Spleen (tissue), 7 donors: ENCODE measurements around the gene KCP.

Source experiments
- POLR2A ChIP-seq, 3 donors: fragments of 450-650 bp; IDR thresholded peaks; one replicate each; pipeline ENCODE4 v1.5.1; 2017; ENCODE audit warnings: antibody characterized with exemption in 3 of 3, mild to moderate bottlenecking in 1 of 3
- POLR2AphosphoS5 ChIP-seq, 3 donors: sonication (generic); formaldehyde crosslinking; IDR thresholded peaks; one replicate each; pipeline ENCODE4 v1.5.1; 2017; ENCODE audit warnings: antibody characterized with exemption in 3 of 3
- TF ChIP-seq, protein P1 (sequence below), 11 experiments: fragments of 200-600 bp in 7 of 11; fragments of 450-650 bp in 4 of 11; sonication (generic) in 4 of 11; IDR thresholded peaks in 8 of 11; conservative IDR thresholded peaks in 3 of 11; 1 replicate in 7 of 11; 2 replicates in 4 of 11; pipeline versions ENCODE4 v1.4.0 to v1.8.0; 2016 to 2021; ENCODE audit warnings: antibody characterized with exemption in 11 of 11, inconsistent platforms in 4 of 11, mild to moderate bottlenecking in 1 of 11
- donor health status: DM: no; HTN: no; CAD: no; lungs with moderate emphysema.
- donor health status: DM: no; HTN: no; CAD: no.
- donor health status: DM: no; HTN: no; CAD: no.

DNA sequence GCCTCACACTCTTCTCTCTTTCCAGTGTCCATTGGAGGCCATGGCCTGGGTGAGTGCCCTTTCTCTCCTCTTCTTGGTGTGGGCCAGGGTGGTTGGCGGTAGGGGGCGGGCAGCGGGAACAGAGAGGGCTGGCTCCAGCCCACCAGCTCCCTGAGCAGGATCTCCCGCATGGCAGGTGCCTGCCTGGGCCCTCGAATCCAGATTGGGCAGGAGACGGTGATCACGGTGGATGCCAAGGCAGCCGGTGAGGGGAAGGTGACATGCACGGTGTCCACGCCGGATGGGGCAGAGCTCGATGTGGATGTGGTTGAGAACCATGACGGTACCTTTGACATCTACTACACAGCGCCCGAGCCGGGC is 61.4 kb downstream of the KCP start:
- TF ChIP-seq, protein P1, sequence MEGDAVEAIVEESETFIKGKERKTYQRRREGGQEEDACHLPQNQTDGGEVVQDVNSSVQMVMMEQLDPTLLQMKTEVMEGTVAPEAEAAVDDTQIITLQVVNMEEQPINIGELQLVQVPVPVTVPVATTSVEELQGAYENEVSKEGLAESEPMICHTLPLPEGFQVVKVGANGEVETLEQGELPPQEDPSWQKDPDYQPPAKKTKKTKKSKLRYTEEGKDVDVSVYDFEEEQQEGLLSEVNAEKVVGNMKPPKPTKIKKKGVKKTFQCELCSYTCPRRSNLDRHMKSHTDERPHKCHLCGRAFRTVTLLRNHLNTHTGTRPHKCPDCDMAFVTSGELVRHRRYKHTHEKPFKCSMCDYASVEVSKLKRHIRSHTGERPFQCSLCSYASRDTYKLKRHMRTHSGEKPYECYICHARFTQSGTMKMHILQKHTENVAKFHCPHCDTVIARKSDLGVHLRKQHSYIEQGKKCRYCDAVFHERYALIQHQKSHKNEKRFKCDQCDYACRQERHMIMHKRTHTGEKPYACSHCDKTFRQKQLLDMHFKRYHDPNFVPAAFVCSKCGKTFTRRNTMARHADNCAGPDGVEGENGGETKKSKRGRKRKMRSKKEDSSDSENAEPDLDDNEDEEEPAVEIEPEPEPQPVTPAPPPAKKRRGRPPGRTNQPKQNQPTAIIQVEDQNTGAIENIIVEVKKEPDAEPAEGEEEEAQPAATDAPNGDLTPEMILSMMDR (IDR thresholded peaks at IDR 0.05 in 8 of 11, conservative IDR thresholded peaks at IDR 0.05 in 3 of 11) = no peak
- TF ChIP-seq POLR2A (IDR thresholded peaks at IDR 0.05) = no peak
- TF ChIP-seq POLR2AphosphoS5 (IDR thresholded peaks at IDR 0.05) = no peak
